SK-N-SH (cell line): ENCODE results near the gene GRB10. TPM values are rescaled to one million over a fixed set of nuclear protein-coding genes. Genes with fewer than 3 reads are reported as not detected.

Experiments used
- CTCF ChIA-PET: fragments of 300-600, 350-600 bp; formaldehyde crosslinking; extraction: SDS; loops from one replicate; lab custom pipeline; 2021; lab: Yijun Ruan, JAX
- POLR2A ChIA-PET: fragments of 350-600 bp; sonication (Branson Sonifier 250); formaldehyde crosslinking; extraction: SDS; loops from one replicate; lab custom pipeline; 2020; ENCODE audit warnings: antibody characterized with exemption, inconsistent platforms; lab: Yijun Ruan, JAX
- DNase-seq: peaks from one replicate; pipeline ENCODE4 v3.0.0; 2012
- H2AFZ ChIP-seq: fragments of 200-600 bp; sonication (generic); 2 replicates; pipeline ENCODE4 v1.8.1; 2016; ENCODE audit warnings: antibody characterized with exemption, mild to moderate bottlenecking, low read depth
- H3F3A ChIP-seq: fragments of 200-600 bp; sonication (generic); replicated peaks from 2 replicates; pipeline ENCODE3; 2016; ENCODE audit warnings: antibody characterized with exemption, mild to moderate bottlenecking; ENCODE audit not compliant: insufficient read depth
- H3K27ac ChIP-seq, 2 experiments: fragments of 200-500 bp in 1 of 2; fragments of 200-600 bp in 1 of 2; sonication (Bioruptor generic) in 1 of 2; sonication (generic), shearing (Covaris generic) in 1 of 2; 2 replicates each; pipeline versions ENCODE4 v1.5.1 to v1.6.1; 2014 to 2016; ENCODE audit warnings: low read depth in 2 of 2, inconsistent platforms in 1 of 2, low read length in 1 of 2, mild to moderate bottlenecking in 1 of 2, mixed read lengths in 1 of 2
- H3K27me3 ChIP-seq: fragments of 200-600 bp; sonication (generic), shearing (Covaris generic); 2 replicates; pipeline ENCODE4 v1.6.1; 2016; ENCODE audit warnings: mixed run types; ENCODE audit not compliant: insufficient read depth
- H3K36me3 ChIP-seq, 2 experiments: fragments of 200-500 bp in 1 of 2; fragments of 200-600 bp in 1 of 2; sonication (Bioruptor generic) in 1 of 2; sonication (generic) in 1 of 2; replicated peaks in 1 of 2; 2 replicates each; pipeline versions ENCODE3 to v1.5.1; 2014 to 2016; ENCODE audit warnings: low read length in 1 of 2, mild to moderate bottlenecking in 1 of 2; ENCODE audit not compliant: insufficient read depth in 2 of 2, control insufficient read depth in 1 of 2
- H3K4me1 ChIP-seq, 2 experiments: fragments of 200-500 bp in 1 of 2; fragments of 200-600 bp in 1 of 2; sonication (Bioruptor generic) in 1 of 2; sonication (generic), shearing (Covaris generic) in 1 of 2; 2 replicates each; pipeline versions ENCODE4 v1.5.1 to v1.6.1; 2014 to 2016; ENCODE audit warnings: low read depth in 1 of 2, low read length in 1 of 2, mixed run types in 1 of 2; ENCODE audit not compliant: insufficient read depth in 2 of 2, control insufficient read depth in 1 of 2
- H3K4me2 ChIP-seq: fragments of 200-600 bp; sonication (generic), shearing (Covaris generic); 2 replicates; pipeline ENCODE4 v1.6.1; 2017; ENCODE audit warnings: mixed run types
- H3K4me3 ChIP-seq, 2 experiments: fragments of 200-500 bp in 1 of 2; fragments of 200-600 bp in 1 of 2; sonication (Bioruptor generic) in 1 of 2; sonication (generic), shearing (Covaris generic) in 1 of 2; 2 replicates each; pipeline versions ENCODE4 v1.5.1 to v1.8.1; 2014 to 2016; ENCODE audit warnings: low read depth in 2 of 2, inconsistent platforms in 1 of 2, low read length in 1 of 2, mild to moderate bottlenecking in 1 of 2, mixed read lengths in 1 of 2, moderate library complexity in 1 of 2
- H3K79me2 ChIP-seq: fragments of 200-600 bp; sonication (generic); 2 replicates; pipeline ENCODE4 v1.8.1; 2017; ENCODE audit warnings: mild to moderate bottlenecking; ENCODE audit not compliant: insufficient read depth
- H3K9ac ChIP-seq: fragments of 200-600 bp; sonication (generic); 2 replicates; pipeline ENCODE4 v1.6.1; 2017; ENCODE audit warnings: mixed run types
- H3K9me2 ChIP-seq: fragments of 200-600 bp; sonication (generic); 2 replicates; pipeline ENCODE4 v1.6.1; 2017; ENCODE audit warnings: mixed run types
- H3K9me3 ChIP-seq: fragments of 200-600 bp; sonication (generic); 2 replicates; pipeline ENCODE4 v1.6.1; 2017; ENCODE audit warnings: mixed run types, mild to moderate bottlenecking, moderate library complexity
- H4K20me1 ChIP-seq: fragments of 200-600 bp; sonication (generic); 2 replicates; pipeline ENCODE4 v1.6.1; 2017; ENCODE audit warnings: mild to moderate bottlenecking, mixed run types; ENCODE audit not compliant: insufficient read depth
- CHD2 ChIP-seq: fragments of 150-350 bp; IDR thresholded peaks from 2 replicates; pipeline ENCODE4 v1.6.1; 2018; ENCODE audit warnings: low read length; ENCODE audit not compliant: partially characterized antibody
- CTCF ChIP-seq: fragments of 200-600 bp; sonication (generic); IDR thresholded peaks from 2 replicates; pipeline ENCODE4 v1.6.1; 2017; ENCODE audit warnings: antibody characterized with exemption, mild to moderate bottlenecking, moderate library complexity
- ELF1 ChIP-seq: IDR thresholded peaks from 2 replicates; pipeline ENCODE4 v1.4.0; 2012
- EP300 ChIP-seq, 2 experiments: IDR thresholded peaks; 2 replicates each; pipeline versions ENCODE4 v1.4.0 to v1.6.1; 2012; ENCODE audit warnings: borderline replicate concordance in 1 of 2, low read depth in 1 of 2, low read length in 1 of 2
- EZH2phosphoT487 ChIP-seq: fragments of 200-600 bp; sonication (generic); IDR thresholded peaks from 2 replicates; pipeline ENCODE4 v1.6.1; 2017; ENCODE audit warnings: low read depth, mixed run types, mild to moderate bottlenecking, antibody characterized with exemption, moderate library complexity, borderline replicate concordance
- FOXJ3 ChIP-seq: sonication (generic); formaldehyde crosslinking; IDR thresholded peaks from 2 replicates; pipeline ENCODE4 v1.5.1; 2020; ENCODE audit warnings: mild to moderate bottlenecking, missing genetic modification reagents
- FOXM1 ChIP-seq: IDR thresholded peaks from 2 replicates; pipeline ENCODE4 v1.4.0; 2012; ENCODE audit warnings: low read depth, mild to moderate bottlenecking
- GATA2 ChIP-seq: sonication (generic); formaldehyde crosslinking; IDR thresholded peaks from 2 replicates; pipeline ENCODE4 v1.5.0; 2020; ENCODE audit warnings: mild to moderate bottlenecking, missing genetic modification reagents
- IRF3 ChIP-seq: fragments of 150-350 bp; IDR thresholded peaks from 2 replicates; pipeline ENCODE4 v1.6.1; 2016; ENCODE audit warnings: mild to moderate bottlenecking, low read depth, low read length
- MAX ChIP-seq: IDR thresholded peaks from 2 replicates; pipeline ENCODE4 v1.4.0; 2012; ENCODE audit warnings: low read depth
- MEF2A ChIP-seq: IDR thresholded peaks from 2 replicates; pipeline ENCODE4 v1.4.0; 2012; ENCODE audit warnings: low read depth, borderline replicate concordance
- NFIC ChIP-seq: IDR thresholded peaks from 2 replicates; pipeline ENCODE4 v1.4.0; 2012; ENCODE audit warnings: borderline replicate concordance
- NRF1 ChIP-seq: IDR thresholded peaks from 2 replicates; pipeline ENCODE4 v1.6.1; 2012; ENCODE audit warnings: low read depth, mild to moderate bottlenecking, low read length
- PBX3 ChIP-seq: IDR thresholded peaks from 2 replicates; pipeline ENCODE4; 2012
- POLR2AphosphoS5 ChIP-seq: IDR thresholded peaks from 2 replicates; pipeline ENCODE4 v1.6.1; 2012; ENCODE audit warnings: low read depth, low read length
- RCOR1 ChIP-seq: fragments of 150-350 bp; IDR thresholded peaks from 2 replicates; pipeline ENCODE4 v1.6.1; 2017; ENCODE audit warnings: antibody characterized with exemption, low read length
- RFX5 ChIP-seq: IDR thresholded peaks from 2 replicates; pipeline ENCODE4 v1.6.1; 2012; ENCODE audit warnings: mild to moderate bottlenecking, improper control_type of control experiment, low read length
- RXRA ChIP-seq: IDR thresholded peaks from 2 replicates; pipeline ENCODE4 v1.4.0; 2012; ENCODE audit warnings: low read depth, mild to moderate bottlenecking, borderline replicate concordance
- SIN3A ChIP-seq: IDR thresholded peaks from 2 replicates; pipeline ENCODE4 v1.6.1; 2012; ENCODE audit warnings: low read depth, mild to moderate bottlenecking, low read length, moderate library complexity, borderline replicate concordance
- TAF1 ChIP-seq: IDR thresholded peaks from 2 replicates; pipeline ENCODE4 v1.6.1; 2012; ENCODE audit warnings: low read depth, mild to moderate bottlenecking, low read length, moderate library complexity, borderline replicate concordance
- TCF12 ChIP-seq: IDR thresholded peaks from 2 replicates; pipeline ENCODE4 v1.4.0; 2012
- USF1 ChIP-seq: IDR thresholded peaks from 2 replicates; pipeline ENCODE4 v1.4.0; 2012; ENCODE audit warnings: low read depth, borderline replicate concordance
- USF2 ChIP-seq: fragments of 150-350 bp; IDR thresholded peaks from 2 replicates; pipeline ENCODE4 v1.6.1; 2017; ENCODE audit warnings: antibody characterized with exemption, low read length, low read depth, borderline replicate concordance
- YY1 ChIP-seq: IDR thresholded peaks from 2 replicates; pipeline ENCODE4 v1.4.0; 2012; ENCODE audit warnings: low read depth, mild to moderate bottlenecking
- WGBS: methylation state at CpG from one replicate; pipeline ENCODE4 v1.1.6; 2017; ENCODE audit warnings: low lambda C conversion rate; 5-methylcytosine and 5-hydroxymethylcytosine counted together
- polyA plus RNA-seq, 3 experiments: library from polyadenylated mRNA; depleted of rRNA; stranded (reverse); fragments of >200 nt; gene quantifications; 2 replicates each; pipeline ENCODE4 v1.2.3, GENCODE V29; 2012

GRB10 gene
- polyA plus RNA-seq, 1 of the 3 experiments (the other 2 are of a cell fraction): 5.1 TPM

GRCh38 chr7:50640779-50641178 lies 141.9 kb downstream of the GRB10 start:
- no peak overlapping the region for H3K9ac ChIP-seq
- H3K36me3 ChIP-seq: peaks cover 0 to 6% of the 10 kb centered on the region in 2 experiments
- H3K4me1 ChIP-seq: peaks cover 0 to 22% of the 10 kb centered on the region in 2 experiments; a peak in 2 of 4 replicates
- peaks cover 9% of the 10 kb centered on the region for H3F3A ChIP-seq
- H3K27me3 ChIP-seq: no peaks in the 10 kb centered on the region
- WGBS: 60% methylated on average over 7 of the region's 7 CpGs
- no peak overlapping the region for H3K4me2 ChIP-seq
- no peak overlapping the region for H3K4me3 ChIP-seq
- no peak for DNase-seq
- H2AFZ ChIP-seq: no peak overlapping the region
- H3K9me2 ChIP-seq: no peaks in the 10 kb centered on the region
- POLR2A ChIA-PET: no interaction called here
- CTCF ChIA-PET: interaction anchor here (0.7 to 1.7 kb wide), 12 partner anchors 11 to 520 kb away, joined by 3 to 9 read pairs (median 4); no protein-coding TSS in a partner anchor
- peaks cover 5% of the 10 kb centered on the region; the same call in 1 of the 2 replicates for H3K9me3 ChIP-seq
- peaks cover 45% of the 10 kb centered on the region for H3K79me2 ChIP-seq
- peaks cover 65% of the 10 kb centered on the region for H4K20me1 ChIP-seq
- no peak for TF ChIP-seq SIN3A
- no peak for TF ChIP-seq POLR2AphosphoS5
- no peak for TF ChIP-seq ELF1
- TF ChIP-seq EZH2phosphoT487: no peak
- no peak for TF ChIP-seq GATA2
- TF ChIP-seq YY1: no peak
- TF ChIP-seq TAF1: no peak
- no peak for TF ChIP-seq RXRA
- TF ChIP-seq NRF1: no peak
- TF ChIP-seq NFIC: no peak
- no peak for TF ChIP-seq FOXJ3 (CRISPR knock-in tag)
- TF ChIP-seq RFX5: no peak
- TF ChIP-seq CHD2: no peak
- TF ChIP-seq RCOR1: no peak
- TF ChIP-seq, all 33 proteins: peak for 0
- no peak overlapping the region for H3K27ac ChIP-seq

GRCh38 chr7:50640256-50640655 lies 142.4 kb downstream of the GRB10 start:
- peaks cover 47% of the 10 kb centered on the region for H3K79me2 ChIP-seq
- H4K20me1 ChIP-seq: peaks cover 60% of the 10 kb centered on the region
- DNase-seq: no peak
- H3F3A ChIP-seq: peaks cover 9% of the 10 kb centered on the region
- no peaks in the 10 kb centered on the region for H3K27me3 ChIP-seq
- TF ChIP-seq MAX: no peak
- TF ChIP-seq CTCF: no peak
- no peak for TF ChIP-seq EP300 (IDR thresholded peaks at IDR 0.05; ENCODE audit: borderline replicate concordance in 1 of 2, low read depth in 1 of 2, low read length in 1 of 2)
- no peak for TF ChIP-seq USF1
- TF ChIP-seq RXRA: no peak
- TF ChIP-seq PBX3: no peak
- no peak for TF ChIP-seq TCF12
- no peak for TF ChIP-seq MEF2A
- TF ChIP-seq IRF3: no peak
- TF ChIP-seq FOXM1: no peak
- no peak for TF ChIP-seq USF2
- TF ChIP-seq CHD2: no peak
- no peak overlapping the region for H2AFZ ChIP-seq
- H3K27ac ChIP-seq: no peak overlapping the region
- H3K9ac ChIP-seq: no peak overlapping the region
- H3K4me2 ChIP-seq: no peak overlapping the region
- peaks cover 0 to 10% of the 10 kb centered on the region in 2 experiments for H3K36me3 ChIP-seq
- H3K9me2 ChIP-seq: no peaks in the 10 kb centered on the region
- peaks cover 5% of the 10 kb centered on the region; the same call in 1 of the 2 replicates for H3K9me3 ChIP-seq
- H3K4me3 ChIP-seq: no peak overlapping the region
- H3K4me1 ChIP-seq: peaks cover 0 to 18% of the 10 kb centered on the region in 2 experiments; a peak in 2 of 4 replicates
- 37% methylated on average over 2 of the region's 2 CpGs for WGBS
- CTCF ChIA-PET: interaction anchor here (0.8 to 1.7 kb wide), 6 partner anchors 10 to 80 kb away, joined by 3 to 9 read pairs (median 4); no protein-coding TSS in a partner anchor
- POLR2A ChIA-PET: no interaction called here
